K562 (cell line): ENCODE measurements around the gene MSH2. TPM values are rescaled to one million over a fixed set of nuclear protein-coding genes. Genes with fewer than 3 reads are reported as not detected.

ENCODE experiments used
- ADNP ChIP-seq: fragments of 200-800 bp; sonication (Bioruptor generic); IDR thresholded peaks from 2 replicates; pipeline ENCODE4 v1.6.1; 2016; ENCODE audit warnings: missing genetic modification characterization, missing compliant biosample characterization
- ARHGAP35 ChIP-seq: fragments of 450-650 bp; IDR thresholded peaks from 2 replicates; pipeline ENCODE4 v1.6.1; 2018; ENCODE audit not compliant: partially characterized antibody
- DACH1 ChIP-seq: fragments of 450-650 bp; IDR thresholded peaks from 2 replicates; pipeline ENCODE4 v1.6.1; 2018; ENCODE audit not compliant: partially characterized antibody
- HNRNPL ChIP-seq: fragments of 200-400 bp; formaldehyde crosslinking; IDR thresholded peaks from 2 replicates; pipeline ENCODE4 v1.6.1; 2017; ENCODE audit warnings: low read depth, mild to moderate bottlenecking, low read length
- KLF16 ChIP-seq: IDR thresholded peaks from 2 replicates; pipeline ENCODE4 v1.6.1; 2016; ENCODE audit warnings: antibody characterized with exemption
- MAZ ChIP-seq, 2 experiments: fragments of 450-650 bp in 1 of 2; sonication (generic) in 1 of 2; formaldehyde crosslinking; IDR thresholded peaks in 1 of 2; conservative IDR thresholded peaks in 1 of 2; 2 replicates each; pipeline versions ENCODE4 v1.4.0 to v1.5.0; 2020; ENCODE audit warnings: mild to moderate bottlenecking in 1 of 2, missing genetic modification reagents in 1 of 2
- OTX1 ChIP-seq: fragments of 450-650 bp; formaldehyde crosslinking; IDR thresholded peaks from 2 replicates; pipeline ENCODE4 v1.4.0; 2022; ENCODE audit warnings: mild to moderate bottlenecking
- POLR3G ChIP-seq: IDR thresholded peaks from 2 replicates; pipeline ENCODE4 v1.6.1; 2011; ENCODE audit not compliant: insufficient read length, insufficient replicate concordance; ENCODE audit errors: extremely low read depth
- RBBP5 ChIP-seq: fragments of 200-600 bp; sonication (generic); IDR thresholded peaks from 2 replicates; pipeline ENCODE4 v1.6.1; 2012; ENCODE audit warnings: borderline replicate concordance, mild to moderate bottlenecking, low read length, control low read depth, inconsistent platforms; ENCODE audit not compliant: insufficient read depth, poor library complexity, severe bottlenecking
- SAFB ChIP-seq: fragments of 200-400 bp; formaldehyde crosslinking; IDR thresholded peaks from 2 replicates; pipeline ENCODE4 v1.6.1; 2017; ENCODE audit warnings: low read depth, low read length, borderline replicate concordance
- TSHZ1 ChIP-seq: fragments of 250-450 bp; sonication (Bioruptor Pico); IDR thresholded peaks from 2 replicates; pipeline ENCODE4 v1.4.0; 2020; ENCODE audit warnings: mild to moderate bottlenecking, moderate library complexity
- ZEB2 ChIP-seq: fragments of 450-650 bp; IDR thresholded peaks from 2 replicates; pipeline ENCODE4 v1.6.1; 2016
- ZNF184 ChIP-seq: sonication (generic); formaldehyde crosslinking; IDR thresholded peaks from 2 replicates; pipeline ENCODE4 v1.5.0; 2020; ENCODE audit warnings: missing genetic modification reagents
- ZNF23 ChIP-seq: fragments of 250-450 bp; sonication (Bioruptor Pico); IDR thresholded peaks from 2 replicates; pipeline ENCODE4 v1.4.0; 2020; ENCODE audit warnings: mild to moderate bottlenecking
- ZNF780A ChIP-seq: fragments of 250-450 bp; sonication (Bioruptor Pico); IDR thresholded peaks from 2 replicates; pipeline ENCODE4 v1.5.0; 2021; ENCODE audit warnings: mild to moderate bottlenecking
- polyA plus RNA-seq, 8 experiments: library from polyadenylated mRNA; depleted of rRNA in 4 of 8; stranded (reverse) in 5 of 8; unstranded in 3 of 8; fragments of >200 nt; fragmentation: Nextera tagmentation in 2 of 8; fragmentation: Illumina TruSeq in 1 of 8; extraction: Ambion mirVana in 2 of 8; extraction: Trizol in 1 of 8; gene quantifications; 2 replicates each; pipeline versions ENCODE4 v1.2.1 to v1.2.3, GENCODE V29; 2011 to 2014; ENCODE audit warnings: inconsistent platforms in 1 of 8, missing spikeins in 1 of 8
- total RNA-seq, 7 experiments: library from RNA; depleted of rRNA in 6 of 7; stranded (reverse); fragments of >200 nt in 6 of 7; fragmentation: Illumina TruSeq in 2 of 7; extraction: Trizol in 2 of 7; gene quantifications; 2 replicates each; pipeline versions ENCODE4 v1.2.1 to v1.2.3, GENCODE V29; 2011 to 2021; ENCODE audit warnings: low replicate concordance in 1 of 7
- TF ChIP-seq, protein P1 (sequence below): fragments of 250-450 bp; sonication (Bioruptor Pico); IDR thresholded peaks from 2 replicates; pipeline ENCODE4 v1.8.0; 2021; ENCODE audit warnings: moderate library complexity, mild to moderate bottlenecking, inconsistent platforms
- TF ChIP-seq, protein P2 (sequence below): fragments of 450-650 bp; IDR thresholded peaks from 2 replicates; pipeline ENCODE4 v1.6.1; 2018; ENCODE audit warnings: mild to moderate bottlenecking, low read depth; ENCODE audit not compliant: partially characterized antibody

The MSH2 gene
- total and polyA plus RNA-seq, 9 of the 15 experiments (the other 6 are each of a cell fraction or from before 2014, with no cell fraction given), result 51.8 to 139 (median 113) TPM

GRCh38 chr2:47402805-47403608, at the start of gene MSH2 (continued):
- TF ChIP-seq OTX1 (CRISPR knock-in tag) (no peak), ZNF184 (no peak), DACH1 (no peak), ZEB2 (no peak), MAZ (CRISPR knock-in tag; conservative IDR thresholded peaks at IDR 0.05 in 1 of 2, IDR thresholded peaks at IDR 0.05 in 1 of 2) (peak; percentile 38 to 70; a peak in 2 of 4 replicates), TSHZ1 (CRISPR knock-in tag) (no peak), POLR3G (no peak), ZNF23 (CRISPR knock-in tag) (no peak), ZNF780A (CRISPR knock-in tag) (no peak), SAFB (peak; percentile 43; the same call in 1 of the 2 replicates), RBBP5 (peak; percentile 90), HNRNPL (no peak), KLF16 (no peak), ARHGAP35 (no peak), ADNP (tag) (no peak)
- TF ChIP-seq, protein P1, sequence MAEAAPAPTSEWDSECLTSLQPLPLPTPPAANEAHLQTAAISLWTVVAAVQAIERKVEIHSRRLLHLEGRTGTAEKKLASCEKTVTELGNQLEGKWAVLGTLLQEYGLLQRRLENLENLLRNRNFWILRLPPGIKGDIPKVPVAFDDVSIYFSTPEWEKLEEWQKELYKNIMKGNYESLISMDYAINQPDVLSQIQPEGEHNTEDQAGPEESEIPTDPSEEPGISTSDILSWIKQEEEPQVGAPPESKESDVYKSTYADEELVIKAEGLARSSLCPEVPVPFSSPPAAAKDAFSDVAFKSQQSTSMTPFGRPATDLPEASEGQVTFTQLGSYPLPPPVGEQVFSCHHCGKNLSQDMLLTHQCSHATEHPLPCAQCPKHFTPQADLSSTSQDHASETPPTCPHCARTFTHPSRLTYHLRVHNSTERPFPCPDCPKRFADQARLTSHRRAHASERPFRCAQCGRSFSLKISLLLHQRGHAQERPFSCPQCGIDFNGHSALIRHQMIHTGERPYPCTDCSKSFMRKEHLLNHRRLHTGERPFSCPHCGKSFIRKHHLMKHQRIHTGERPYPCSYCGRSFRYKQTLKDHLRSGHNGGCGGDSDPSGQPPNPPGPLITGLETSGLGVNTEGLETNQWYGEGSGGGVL (CRISPR knock-in tag), result no peak
- TF ChIP-seq, protein P2, sequence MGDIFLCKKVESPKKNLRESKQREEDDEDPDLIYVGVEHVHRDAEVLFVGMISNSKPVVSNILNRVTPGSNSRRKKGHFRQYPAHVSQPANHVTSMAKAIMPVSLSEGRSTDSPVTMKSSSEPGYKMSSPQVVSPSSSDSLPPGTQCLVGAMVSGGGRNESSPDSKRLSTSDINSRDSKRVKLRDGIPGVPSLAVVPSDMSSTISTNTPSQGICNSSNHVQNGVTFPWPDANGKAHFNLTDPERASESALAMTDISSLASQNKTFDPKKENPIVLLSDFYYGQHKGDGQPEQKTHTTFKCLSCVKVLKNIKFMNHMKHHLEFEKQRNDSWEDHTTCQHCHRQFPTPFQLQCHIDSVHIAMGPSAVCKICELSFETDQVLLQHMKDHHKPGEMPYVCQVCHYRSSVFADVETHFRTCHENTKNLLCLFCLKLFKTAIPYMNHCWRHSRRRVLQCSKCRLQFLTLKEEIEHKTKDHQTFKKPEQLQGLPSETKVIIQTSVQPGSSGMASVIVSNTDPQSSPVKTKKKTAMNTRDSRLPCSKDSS, result no peak
